Heart left ventricle (tissue), 16 donors: ENCODE data around the gene FOS. TPM values are rescaled to one million over a fixed set of nuclear protein-coding genes. Genes with fewer than 3 reads are reported as not detected.

Source experiments
- ATAC-seq, 4 donors: fragments of 200-7000 bp; cut with Tn5 transposase; one replicate each; pipeline ENCODE4 v1.9.1; 2020 to 2022; ENCODE audit warnings: moderate library complexity in 4 of 4, mild to moderate bottlenecking in 3 of 4, moderate number of reproducible peaks in 1 of 4
- DNase-seq, 5 donors: peaks; one replicate each; pipeline ENCODE4 v3.0.0-alpha.2; 2020
- H3K27ac ChIP-seq, 12 donors: fragments of 200-600 bp; sonication (generic) in 4 of 12; one replicate each; pipeline versions ENCODE4 v1.5.0 to v1.8.0; 2016 to 2022; ENCODE audit warnings: mild to moderate bottlenecking in 2 of 12
- H3K27me3 ChIP-seq, 9 donors: fragments of 200-600 bp; sonication (generic) in 2 of 9; one replicate each; pipeline versions ENCODE4 v1.5.1 to v1.8.0; 2016 to 2022; ENCODE audit warnings: mild to moderate bottlenecking in 3 of 9
- H3K36me3 ChIP-seq, 9 donors: fragments of 200-600 bp; sonication (generic) in 2 of 9; one replicate each; pipeline versions ENCODE4 v1.5.0 to v1.8.0; 2018 to 2022; ENCODE audit warnings: mild to moderate bottlenecking in 2 of 9
- H3K4me1 ChIP-seq, 12 donors: fragments of 200-600 bp; sonication (generic) in 4 of 12; one replicate each; pipeline versions ENCODE4 v1.5.0 to v1.8.0; 2016 to 2022; ENCODE audit warnings: mild to moderate bottlenecking in 3 of 12
- H3K4me3 ChIP-seq, 12 donors: fragments of 200-600 bp; sonication (generic) in 4 of 12; one replicate each; pipeline versions ENCODE4 v1.5.0 to v1.8.0; 2017 to 2022; ENCODE audit warnings: mild to moderate bottlenecking in 9 of 12, moderate library complexity in 4 of 12
- H3K9me3 ChIP-seq, 12 donors: fragments of 200-600 bp; sonication (generic) in 4 of 12; one replicate each; pipeline versions ENCODE4 v1.5.0 to v1.8.0; 2016 to 2022; ENCODE audit warnings: mild to moderate bottlenecking in 1 of 12
- CTCF ChIP-seq, 12 donors: fragments of 200-600 bp; sonication (generic) in 4 of 12; IDR thresholded peaks; one replicate each; pipeline versions ENCODE4 v1.5.0 to v1.8.0; 2018 to 2022; ENCODE audit warnings: antibody characterized with exemption in 12 of 12, mild to moderate bottlenecking in 5 of 12
- POLR2A ChIP-seq, 2 donors: fragments of 450-650 bp; IDR thresholded peaks; one replicate each; pipeline ENCODE4 v1.6.1; 2017; ENCODE audit warnings: antibody characterized with exemption in 2 of 2, mild to moderate bottlenecking in 2 of 2, moderate library complexity in 2 of 2
- WGBS, 4 donors: extraction: QIAGEN DNeasy Blood & Tissue Kit in 2 of 4; methylation state at CpG; one replicate each; pipeline versions ENCODE4 v1.1.5 to v1.1.7; 2013 to 2018; 5-methylcytosine and 5-hydroxymethylcytosine counted together
- intact Hi-C, 10 donors: fragments of 100-400 bp; cut with DNase I; formaldehyde crosslinking; loops; one replicate each; pipeline versions ENCODE4 v1.11.1 to v1.14.2; 2022
- polyA plus RNA-seq, 2 donors: library from polyadenylated mRNA; stranded (reverse); fragments of 200-250 nt; gene quantifications; one replicate each; pipeline ENCODE4 v1.2.3, GENCODE V29; 2013
- total RNA-seq, 9 donors: library from RNA; depleted of rRNA in 2 of 9; stranded (reverse); fragments of >200 nt in 2 of 9; fragmentation: NEBNext Ultra II Directional in 3 of 9; extraction: Animal tissue kit (Norgen Biotek cat#: 25700) in 3 of 9; gene quantifications; one replicate each; pipeline versions ENCODE4 v1.1.0 to v1.2.4, GENCODE V29; 2016 to 2023
- donor health status: ischemic (EF 13 %, LVEDD 7.1; RV severe dilation, severe dysfunction).
- donor health status: healthy with polysubstance abuse.
- donor health status: DM: no; HTN: yes; CAD: no.
- donor health status: DM: no; HTN: no; CAD: no.
- donor health status: ischemic (EF 25% LVEDD 6.9; RV normal size, moderate dysfunction).
- donor health status: ischemic (EF 25% LVEDD 5.7; RV mildly dilated, moderate dysfunction).
- donor health status: healthy.
- donor health status: DM: yes; HTN: yes; CAD: no.
- donor health status: ischemic (EF 35%, LVEDD 5.7; RV mildly dilated, moderate dysfunction).
- donor health status: nonischemic (EF 11% LVEDD 7.7; RV severe dilation, severe dysfunction).
- donor health status: DM: yes; HTN: yes; CAD: no.
- donor health status: PGD.
- donor health status: ischemic (EF 29% LVEDD 5.4; RV normal size, mild dysfunction).
- donor health status: nonischemic (EF 23%, LVEDD 6.1; RV moderate dilation, normal function).

FOS gene
- total and polyA plus RNA-seq, 11 donors, result 6.5 to 549 (median 28.6) TPM

GRCh38 chr14:75236467-75236866, 42.2 kb upstream of the FOS start:
- TF ChIP-seq CTCF (IDR thresholded peaks at IDR 0.05), result no peak
- TF ChIP-seq POLR2A (IDR thresholded peaks at IDR 0.05), result no peak
- Histone ChIP-seq H3K27me3 (no peaks in the 10 kb centered on the region), H3K36me3 (no peaks in the 10 kb centered on the region), H3K27ac (peak overlapping the region; percentile 79 to 97 (median 88)), H3K4me3 (no peak overlapping the region), H3K4me1 (peaks cover 0 to 52% (median 29%) of the 10 kb centered on the region in 12 donors), H3K9me3 (no peaks in the 10 kb centered on the region)
- no peak for ATAC-seq
- WGBS, 4 donors, result 92 to 96% (median 94%) methylated on average over 5 to 6 of the region's 6 CpGs
- no peak for DNase-seq
- intact Hi-C loops, result loop anchor here in 6 of 10 donors (5.0 to 10.0 kb wide), 5 partner anchors 56 to 62 kb away; partner anchors contain the start of gene TMED10 (in 2 of the 6)

GRCh38 chr14:75236901-75237419, 41.7 kb upstream of the FOS start:
- peak in 1 of 4 donors; percentile 1 for ATAC-seq

GRCh38 chr14:75238756-75239455, 39.7 kb upstream of the FOS start:
- ATAC-seq (peak in 2 of 4 donors; percentile 14 to 26), DNase-seq (peak in 2 of 5 donors; percentile 50 to 57)
- H3K4me1 ChIP-seq, result peaks cover 0 to 48% (median 29%) of the 10 kb centered on the region in 12 donors
- no peaks in the 10 kb centered on the region for H3K9me3 ChIP-seq
- peak overlapping the region; percentile 21 to 97 (median 88) for H3K27ac ChIP-seq
- no peaks in the 10 kb centered on the region for H3K27me3 ChIP-seq
- H3K36me3 ChIP-seq, result no peaks in the 10 kb centered on the region
- intact Hi-C loops, result loop anchor here in 6 of 10 donors (1.0 to 10.0 kb wide), 7 partner anchors 20 to 64 kb away; partner anchors contain the start of gene TMED10 (in 2 of the 6)
- TF ChIP-seq POLR2A (IDR thresholded peaks at IDR 0.05) (no peak), CTCF (IDR thresholded peaks at IDR 0.05) (peak in 6 of 12 donors; percentile 17 to 39 (median 30))
- 59 to 72% (median 62%) methylated on average over 10 to 11 of the region's 11 CpGs for WGBS, 4 donors
- no peak overlapping the region for H3K4me3 ChIP-seq

More at GRCh38 chr14:75236901-75237419, 41.7 kb upstream of the FOS start:
- H3K36me3 ChIP-seq, result no peaks in the 10 kb centered on the region
- H3K9me3 ChIP-seq, result no peaks in the 10 kb centered on the region
- H3K4me3 ChIP-seq, result no peak overlapping the region
- intact Hi-C loops, result loop anchor here in 6 of 10 donors (1.0 to 10.0 kb wide), 6 partner anchors 55 to 62 kb away; partner anchors contain the start of gene TMED10 (in 3 of the 6)
- TF ChIP-seq CTCF (IDR thresholded peaks at IDR 0.05), result no peak
- no peak for TF ChIP-seq POLR2A (IDR thresholded peaks at IDR 0.05)
- WGBS, 4 donors, result 35 to 48% (median 36%) methylated on average over 9 of the region's 9 CpGs
- no peaks in the 10 kb centered on the region for H3K27me3 ChIP-seq
- no peak for DNase-seq
- H3K4me1 ChIP-seq, result peaks cover 0 to 49% (median 29%) of the 10 kb centered on the region in 12 donors
- H3K27ac ChIP-seq, result peak overlapping the region; percentile 79 to 97 (median 88)

GRCh38 chr14:75240781-75241180, 37.8 kb upstream of the FOS start:
- no peaks in the 10 kb centered on the region for H3K27me3 ChIP-seq
- intact Hi-C loops, result loop anchor here in 2 of 10 donors (5.0 to 10.0 kb wide), 2 partner anchors 52 to 54 kb away; no protein-coding TSS in a partner anchor
- no peak overlapping the region for H3K4me3 ChIP-seq
- H3K4me1 ChIP-seq, result peaks cover 0 to 38% (median 29%) of the 10 kb centered on the region in 12 donors
- WGBS, 4 donors, result 95 to 100% (median 96%) methylated on average over 6 of the region's 6 CpGs
- ATAC-seq, result no peak
- TF ChIP-seq CTCF (IDR thresholded peaks at IDR 0.05) (no peak), POLR2A (IDR thresholded peaks at IDR 0.05) (no peak)
- no peak overlapping the region for H3K27ac ChIP-seq
- no peaks in the 10 kb centered on the region for H3K36me3 ChIP-seq
- no peak for DNase-seq
- H3K9me3 ChIP-seq, result no peaks in the 10 kb centered on the region
